ENCODE measurements around the gene RALGAPA2. TPM values are rescaled to one million over a fixed set of nuclear protein-coding genes. Genes with fewer than 3 reads are reported as not detected.

Gene RALGAPA2
- polyA plus RNA-seq, 2 of the 4 experiments (the other 2 are of a cell fraction), result 4.0 to 4.7 TPM

GRCh38 chr20:20396794-20397193, 315.6 kb downstream of the RALGAPA2 start:
- H3K4me2 ChIP-seq, result no peak overlapping the region
- POLR2A ChIA-PET, result no interaction called here
- no peaks in the 10 kb centered on the region for H3K9me3 ChIP-seq
- no peak overlapping the region for H3K27ac ChIP-seq
- H3K4me3 ChIP-seq, result no peak overlapping the region
- no peaks in the 10 kb centered on the region for H3K4me1 ChIP-seq
- no peak for TF ChIP-seq RFX5 (IDR thresholded peaks at IDR 0.05)
- no peak for TF ChIP-seq JUNB (IDR thresholded peaks at IDR 0.05)
- TF ChIP-seq TP53 (CRISPR knock-in tag; IDR thresholded peaks at IDR 0.05), result no peak
- no peak for TF ChIP-seq SMC3 (IDR thresholded peaks at IDR 0.05)
- TF ChIP-seq HEYL (CRISPR knock-in tag; IDR thresholded peaks at IDR 0.05), result no peak
- no peak for TF ChIP-seq PBX3 (IDR thresholded peaks at IDR 0.05)
- TF ChIP-seq CEBPB (IDR thresholded peaks at IDR 0.05), result no peak
- TF ChIP-seq NFE2L2 (conservative IDR thresholded peaks at IDR 0.05; ENCODE audit: low read length), result no peak
- TF ChIP-seq RNF2 (IDR thresholded peaks at IDR 0.05; ENCODE audit: borderline replicate concordance, low read depth), result no peak
- no peak for TF ChIP-seq SREBF2 (IDR thresholded peaks at IDR 0.05)
- TF ChIP-seq CHD2 (IDR thresholded peaks at IDR 0.05; ENCODE audit: low read length, partially characterized antibody), result no peak
- TF ChIP-seq CHD4 (IDR thresholded peaks at IDR 0.05; ENCODE audit: borderline replicate concordance), result no peak
- TF ChIP-seq EHMT2 (IDR thresholded peaks at IDR 0.05; ENCODE audit: low read depth), result no peak
- TF ChIP-seq RARB (CRISPR knock-in tag; IDR thresholded peaks at IDR 0.05), result no peak
- TF ChIP-seq FOSB (CRISPR knock-in tag; IDR thresholded peaks at IDR 0.05), result no peak
- no peak for TF ChIP-seq ZSCAN20 (CRISPR knock-in tag; IDR thresholded peaks at IDR 0.05)
- FAIRE-seq, result no peak
- WGBS (ENCODE audit: missing lambda C conversion rate), result 78% methylated on average over 3 of the region's 3 CpGs
- no peak for ATAC-seq
- CTCF ChIA-PET, result interaction anchor here (1.2 kb wide), 1 partner anchor 233 kb away, joined by 3 read pairs; no protein-coding TSS in a partner anchor
- DNase-seq (ENCODE audit: low read depth in 1 of 2, low spot score in 1 of 2), result no peak

DNA sequence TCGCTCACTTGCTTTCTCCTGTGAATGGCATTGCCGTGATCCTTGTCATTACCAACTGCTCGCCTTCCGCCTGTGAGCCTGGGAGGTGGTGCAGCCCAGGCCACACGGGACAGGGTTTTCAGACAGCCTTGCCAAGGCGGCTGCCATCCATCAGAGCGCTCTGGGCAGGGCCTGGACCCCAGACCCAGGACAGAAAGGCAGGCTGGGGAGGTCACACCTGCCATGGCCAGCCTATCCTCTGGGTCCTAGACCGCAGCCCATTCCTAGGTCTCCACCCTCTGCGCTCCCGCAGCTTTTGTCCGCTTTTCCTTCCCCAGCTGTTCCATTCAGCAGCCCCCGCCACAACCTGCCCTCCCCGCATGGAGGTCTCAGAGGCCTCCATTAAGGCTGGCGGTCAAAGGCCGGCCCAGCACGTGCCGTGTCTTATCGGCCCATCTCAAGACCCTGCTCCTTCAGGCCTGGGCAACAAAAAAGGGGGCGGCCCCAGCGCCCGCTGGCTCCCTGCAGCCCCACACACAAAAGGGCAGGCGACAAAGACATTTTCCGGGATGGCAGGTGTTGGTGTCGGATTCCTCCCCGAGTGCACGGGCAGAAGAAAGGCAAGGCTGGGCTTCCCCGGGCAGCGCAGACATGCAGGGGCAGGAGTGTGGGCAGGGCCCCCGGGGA, 316.4 kb downstream of the RALGAPA2 start:
- Histone ChIP-seq H3K4me3 (no peak overlapping the region), H3K4me1 (no peaks in the 10 kb centered on the region), H3K4me2 (no peak overlapping the region), H3K9me3 (no peaks in the 10 kb centered on the region), H3K27ac (no peak overlapping the region)
- no peak for DNase-seq (ENCODE audit: low read depth in 1 of 2, low spot score in 1 of 2)
- FAIRE-seq, result no peak
- ChIA-PET POLR2A (no interaction called here), CTCF (interaction anchor here (1.2 kb wide), 1 partner anchor 234 kb away, joined by 3 read pairs; no protein-coding TSS in a partner anchor)
- WGBS (ENCODE audit: missing lambda C conversion rate), result 86% methylated on average over 28 of the region's 29 CpGs
- no peak for ATAC-seq
- no peak for TF ChIP-seq RNF2 (IDR thresholded peaks at IDR 0.05; ENCODE audit: borderline replicate concordance, low read depth)
- no peak for TF ChIP-seq TFCP2L1 (CRISPR knock-in tag; IDR thresholded peaks at IDR 0.05)
- TF ChIP-seq CTCF (IDR thresholded peaks at IDR 0.05), result no peak
- no peak for TF ChIP-seq PHF8 (IDR thresholded peaks at IDR 0.05; ENCODE audit: borderline replicate concordance, low read depth)
- TF ChIP-seq ZSCAN20 (CRISPR knock-in tag; IDR thresholded peaks at IDR 0.05), result no peak
- TF ChIP-seq KDM5A (IDR thresholded peaks at IDR 0.05), result no peak
- TF ChIP-seq ESRRA (IDR thresholded peaks at IDR 0.05; ENCODE audit: borderline replicate concordance, low read length), result no peak
- no peak for TF ChIP-seq ZC3H11A (IDR thresholded peaks at IDR 0.05)
- TF ChIP-seq NFE2L2 (conservative IDR thresholded peaks at IDR 0.05; ENCODE audit: low read length), result no peak
- TF ChIP-seq CBX2 (IDR thresholded peaks at IDR 0.05; ENCODE audit: borderline replicate concordance, low read depth), result no peak
- no peak for TF ChIP-seq FOSL2 (IDR thresholded peaks at IDR 0.05)
- no peak for TF ChIP-seq FOSL2 (CRISPR knock-in tag; IDR thresholded peaks at IDR 0.05)
- no peak for TF ChIP-seq JUNB (IDR thresholded peaks at IDR 0.05)
- TF ChIP-seq HOXA7 (CRISPR knock-in tag; IDR thresholded peaks at IDR 0.05), result no peak
- TF ChIP-seq RAD21 (conservative IDR thresholded peaks at IDR 0.05 in 1 of 2, IDR thresholded peaks at IDR 0.05 in 1 of 2), result no peak
- no peak for TF ChIP-seq RARB (CRISPR knock-in tag; IDR thresholded peaks at IDR 0.05)
- TF ChIP-seq MAZ (IDR thresholded peaks at IDR 0.05; ENCODE audit: borderline replicate concordance, low read depth, low read length), result no peak
- no peak for TF ChIP-seq MAFK (IDR thresholded peaks at IDR 0.05; ENCODE audit: partially characterized antibody)
